GOT3 (cell line): ENCODE measurements around the gene CRADD.
"Not testable (repeated sequence)": the region's sequence is repeated elsewhere in the genome, so short reads cannot be mapped to it uniquely, and the experiment has no call there.

Experiments used
- DNase-seq: peaks from one replicate; lab custom pipeline; 2025; ENCODE audit warnings: mixed read lengths; lab: John Stamatoyannopoulos, UW

Gene CRADD

GRCh38 chr12:93896952-93897351 is 219.8 kb downstream of the CRADD start:
- no peak for DNase-seq

GRCh38 chr12:93901739-93902138 is 224.6 kb downstream of the CRADD start:
- DNase-seq: no peak

- no peak for DNase-seq
Observed at GRCh38 chr12:93902192-93902591, 225.0 kb downstream of the CRADD start.

- no peak for DNase-seq
Observed at GRCh38 chr12:93902736-93903562, 225.8 kb downstream of the CRADD start.

- DNase-seq: no peak
Observed at GRCh38 chr12:93904124-93904523, 226.9 kb downstream of the CRADD start.

- DNase-seq: no peak
Observed at GRCh38 chr12:93908264-93908663, 231.1 kb downstream of the CRADD start.

GRCh38 chr12:93908846-93909567 is 231.8 kb downstream of the CRADD start:
- DNase-seq: no peak

GRCh38 chr12:93911396-93911795 is 234.2 kb downstream of the CRADD start:
- DNase-seq: no peak

GRCh38 chr12:93912086-93912733 is 235.0 kb downstream of the CRADD start:
- DNase-seq: no peak

- no peak for DNase-seq
Observed at GRCh38 chr12:93913845-93914244, 236.7 kb downstream of the CRADD start.

- no peak for DNase-seq
Observed at GRCh38 chr12:93914281-93914680, 237.1 kb downstream of the CRADD start.

GRCh38 chr12:93915411-93915810 is 238.2 kb downstream of the CRADD start:
- no peak for DNase-seq

- no peak for DNase-seq
Observed at GRCh38 chr12:93916402-93916801, 239.2 kb downstream of the CRADD start.

GRCh38 chr12:93918262-93918661 is 241.1 kb downstream of the CRADD start:
- DNase-seq: no peak

GRCh38 chr12:93918900-93919299 is 241.7 kb downstream of the CRADD start:
- DNase-seq: no peak

- no peak for DNase-seq
Observed at GRCh38 chr12:93921521-93921920, 244.3 kb downstream of the CRADD start.

- no peak for DNase-seq
Observed at GRCh38 chr12:93922583-93923006, 245.4 kb downstream of the CRADD start.

GRCh38 chr12:93924367-93924766 is 247.2 kb downstream of the CRADD start:
- DNase-seq: no peak

- no peak for DNase-seq
Observed at GRCh38 chr12:93925585-93926205, 248.5 kb downstream of the CRADD start.

GRCh38 chr12:93926237-93926636 is 249.1 kb downstream of the CRADD start:
- no peak for DNase-seq

- DNase-seq: not testable (repeated sequence)
Observed at GRCh38 chr12:93929081-93929480, 251.9 kb downstream of the CRADD start.

- no peak for DNase-seq
Observed at GRCh38 chr12:93937812-93938211, 260.6 kb downstream of the CRADD start.
